CD8-positive, alpha-beta memory T cell (primary cell): ENCODE data around the gene MAN1A1. TPM values are rescaled to one million over a fixed set of nuclear protein-coding genes. Genes with fewer than 3 reads are reported as not detected.

Source experiments
- CTCF ChIA-PET: fragments of 350-600 bp; sonication (Branson Sonifier 250); formaldehyde crosslinking; loops from one replicate; lab custom pipeline; 2021; ENCODE audit warnings: antibody characterized with exemption; lab: Charles Lee
- POLR2A ChIA-PET: fragments of 350-600 bp; sonication (Branson Sonifier 250); formaldehyde crosslinking; loops from one replicate; lab custom pipeline; 2021; ENCODE audit warnings: antibody characterized with exemption; lab: Charles Lee
- DNase-seq, 5 donors: peaks; one replicate each; pipeline versions ENCODE4 v3.0.0 to v3.0.0-alpha.2; 2020 to 2022; ENCODE audit warnings: mixed read lengths in 1 of 5
- H3K27ac ChIP-seq: one replicate; pipeline ENCODE4 v1.7.0; 2013; ENCODE audit warnings: low read depth, mild to moderate bottlenecking, low read length, moderate library complexity
- H3K27me3 ChIP-seq: 2 replicates; pipeline ENCODE4 v1.7.0; 2013; ENCODE audit warnings: low read length, mild to moderate bottlenecking; ENCODE audit not compliant: insufficient read depth, poor library complexity, severe bottlenecking
- H3K36me3 ChIP-seq: 2 replicates; pipeline ENCODE4 v1.7.0; 2013; ENCODE audit warnings: mild to moderate bottlenecking, low read length, moderate library complexity; ENCODE audit not compliant: insufficient read depth
- H3K4me1 ChIP-seq: 2 replicates; pipeline ENCODE4 v1.7.0; 2013; ENCODE audit warnings: mild to moderate bottlenecking, low read length, moderate library complexity; ENCODE audit not compliant: insufficient read depth
- H3K4me3 ChIP-seq: 2 replicates; pipeline ENCODE4 v1.7.0; 2013; ENCODE audit warnings: mild to moderate bottlenecking, low read length
- H3K9me3 ChIP-seq: 2 replicates; pipeline ENCODE4 v1.7.0; 2013; ENCODE audit warnings: mild to moderate bottlenecking, low read length
- H3K27ac Mint-ChIP-seq, 8 donors: one replicate each; pipeline ENCODE4 v1.8.0; 2020 to 2021; ENCODE audit warnings: mixed read lengths in 8 of 8, mild to moderate bottlenecking in 6 of 8, inconsistent platforms in 3 of 8, moderate library complexity in 3 of 8
- H3K27me3 Mint-ChIP-seq, 2 donors: one replicate each; pipeline ENCODE4 v1.8.0; 2020 to 2021; ENCODE audit warnings: mixed read lengths in 2 of 2, mild to moderate bottlenecking in 1 of 2, moderate library complexity in 1 of 2
- H3K36me3 Mint-ChIP-seq, 3 donors: one replicate each; pipeline ENCODE4 v1.8.0; 2020 to 2021; ENCODE audit warnings: mixed read lengths in 3 of 3, inconsistent platforms in 1 of 3, mild to moderate bottlenecking in 1 of 3
- H3K4me1 Mint-ChIP-seq, 3 donors: one replicate each; pipeline ENCODE4 v1.8.0; 2020 to 2021; ENCODE audit warnings: mixed read lengths in 3 of 3, inconsistent platforms in 1 of 3, mild to moderate bottlenecking in 1 of 3
- H3K4me3 Mint-ChIP-seq, 7 donors: one replicate each; pipeline ENCODE4 v1.8.0; 2020 to 2021; ENCODE audit warnings: mixed read lengths in 7 of 7, mild to moderate bottlenecking in 6 of 7, moderate library complexity in 4 of 7, inconsistent platforms in 2 of 7
- H3K9me3 Mint-ChIP-seq, 5 donors: one replicate each; pipeline ENCODE4 v1.8.0; 2020 to 2022; ENCODE audit warnings: mixed read lengths in 5 of 5, mild to moderate bottlenecking in 3 of 5, moderate library complexity in 2 of 5, inconsistent platforms in 1 of 5
- polyA plus RNA-seq: library from polyadenylated mRNA; unstranded; fragments of 300-500 nt; fragmentation: Illumina TruSeq; gene quantifications from one replicate; pipeline ENCODE4 v1.2.3, GENCODE V29; 2021
- total RNA-seq, 2 experiments: library from RNA; stranded (reverse); gene quantifications; one replicate each; pipeline ENCODE4 v1.2.3, GENCODE V29; 2021

Gene MAN1A1
- total and polyA plus RNA-seq, 3 experiments from 2014 or later = 23.8 to 38.4 (median 36.9) TPM

DNA sequence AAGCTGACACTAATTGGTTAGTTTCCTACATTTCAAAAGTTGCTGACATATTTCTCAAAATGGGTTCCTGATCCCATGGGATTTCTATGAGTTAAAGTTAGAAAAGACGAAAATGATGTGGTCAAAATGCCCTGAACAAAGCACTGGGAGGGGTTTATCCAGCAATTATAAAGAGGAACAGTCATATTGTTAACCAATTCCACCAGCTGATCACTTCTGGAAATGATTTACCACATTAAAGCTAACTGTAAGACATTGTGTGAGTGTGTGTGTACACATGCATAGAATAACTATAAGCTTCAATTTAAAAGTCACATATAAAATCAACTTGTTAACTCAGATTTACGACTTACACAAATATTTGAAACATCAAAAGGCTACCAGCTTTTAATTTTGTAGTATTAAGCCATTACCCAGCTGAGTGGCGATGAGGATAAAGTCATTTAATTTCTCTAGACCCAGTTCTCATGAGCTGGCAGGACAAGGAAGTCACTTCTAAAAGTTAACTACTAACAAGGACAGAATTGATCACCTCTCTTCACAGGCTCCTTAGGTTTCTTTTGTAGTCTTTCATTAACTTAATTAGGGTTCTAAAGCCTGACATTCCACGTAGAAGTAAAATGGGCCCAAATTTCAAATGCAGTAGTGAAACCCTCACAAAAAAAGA is 40.4 kb downstream of the MAN1A1 start:
- H3K36me3 ChIP-seq = no peaks in the 10 kb centered on the region
- ChIA-PET POLR2A (no interaction called here), CTCF (interaction anchor here (1.1 kb wide), 1 partner anchor 36 kb away, joined by 3 read pairs; no protein-coding TSS in a partner anchor)
- Mint-ChIP-seq H3K27me3 (no peaks in the 10 kb centered on the region), H3K4me1 (peaks cover 42 to 54% (median 53%) of the 10 kb centered on the region in 3 donors), H3K9me3 (no peaks in the 10 kb centered on the region), H3K4me3 (peak overlapping the region in 1 of 7 donors; percentile 25), H3K36me3 (peaks cover 0 to 16% (median 6%) of the 10 kb centered on the region in 3 donors), H3K27ac (peak overlapping the region in 2 of 8 donors; percentile 39 to 65)
- no peaks in the 10 kb centered on the region for H3K9me3 ChIP-seq
- no peak overlapping the region for H3K27ac ChIP-seq
- H3K27me3 ChIP-seq = no peaks in the 10 kb centered on the region
- no peak overlapping the region for H3K4me3 ChIP-seq
- H3K4me1 ChIP-seq = peaks cover 26% of the 10 kb centered on the region
- DNase-seq = no peak

- H3K9me3 Mint-ChIP-seq = no peaks in the 10 kb centered on the region
- H3K36me3 ChIP-seq = no peaks in the 10 kb centered on the region
- H3K27ac Mint-ChIP-seq = no peak overlapping the region
- peaks cover 16% of the 10 kb centered on the region for H3K4me1 ChIP-seq
- H3K9me3 ChIP-seq = no peaks in the 10 kb centered on the region
- peaks cover 0 to 23% (median 6%) of the 10 kb centered on the region in 3 donors for H3K36me3 Mint-ChIP-seq
- H3K4me3 Mint-ChIP-seq = no peak overlapping the region
- H3K27ac ChIP-seq = peak overlapping the region; percentile 3
- ChIA-PET POLR2A (no interaction called here), CTCF (no interaction called here)
- H3K27me3 Mint-ChIP-seq = no peaks in the 10 kb centered on the region
- no peak for DNase-seq
- H3K4me1 Mint-ChIP-seq = peaks cover 35 to 44% (median 43%) of the 10 kb centered on the region in 3 donors
- no peaks in the 10 kb centered on the region for H3K27me3 ChIP-seq
- no peak overlapping the region for H3K4me3 ChIP-seq
Measured at GRCh38 chr6:119308048-119308570, 41.5 kb downstream of the MAN1A1 start.

GRCh38 chr6:119307056-119307455 is 42.5 kb downstream of the MAN1A1 start:
- DNase-seq = no peak
- Mint-ChIP-seq H3K4me3 (no peak overlapping the region), H3K27me3 (no peaks in the 10 kb centered on the region), H3K27ac (no peak overlapping the region), H3K36me3 (peaks cover 3 to 28% (median 6%) of the 10 kb centered on the region in 3 donors), H3K4me1 (peaks cover 26 to 33% (median 32%) of the 10 kb centered on the region in 3 donors), H3K9me3 (no peaks in the 10 kb centered on the region)
- H3K27ac ChIP-seq = peak overlapping the region; percentile 10
- H3K27me3 ChIP-seq = no peaks in the 10 kb centered on the region
- no peaks in the 10 kb centered on the region for H3K9me3 ChIP-seq
- ChIA-PET CTCF (no interaction called here), POLR2A (no interaction called here)
- H3K4me1 ChIP-seq = peaks cover 6% of the 10 kb centered on the region
- no peak overlapping the region for H3K4me3 ChIP-seq
- H3K36me3 ChIP-seq = no peaks in the 10 kb centered on the region

DNA sequence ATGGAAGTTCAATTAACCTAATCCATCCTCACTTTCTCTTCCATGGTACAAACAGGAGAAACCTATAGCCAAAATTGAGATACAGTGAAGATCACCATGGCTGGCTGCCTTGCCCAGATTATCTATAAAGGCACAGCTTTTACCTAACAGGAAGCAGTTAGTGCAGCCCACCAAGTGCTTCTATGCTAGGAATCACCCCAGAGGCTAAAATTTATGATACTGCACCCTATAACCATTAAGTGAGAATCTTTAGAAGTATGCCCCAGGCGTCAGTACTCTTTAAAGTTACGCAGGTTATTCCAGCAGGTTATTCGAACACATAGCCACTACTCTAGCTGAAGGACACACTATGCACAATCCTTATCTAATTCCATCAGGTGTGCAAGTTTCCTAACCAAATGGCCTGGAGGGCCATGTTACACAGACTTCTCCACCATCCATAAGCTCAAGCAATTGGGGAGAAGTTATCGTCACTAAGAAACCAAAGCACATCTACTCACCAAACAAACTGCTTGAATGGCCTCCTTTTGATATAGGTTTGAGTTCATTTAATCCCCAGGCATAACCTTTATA is 43.1 kb downstream of the MAN1A1 start:
- Mint-ChIP-seq H3K27me3 (no peaks in the 10 kb centered on the region), H3K4me1 (peaks cover 23 to 28% (median 27%) of the 10 kb centered on the region in 3 donors), H3K36me3 (peaks cover 3 to 30% (median 6%) of the 10 kb centered on the region in 3 donors), H3K27ac (no peak overlapping the region), H3K4me3 (no peak overlapping the region), H3K9me3 (no peaks in the 10 kb centered on the region)
- H3K4me3 ChIP-seq = no peak overlapping the region
- CTCF ChIA-PET = no interaction called here
- H3K9me3 ChIP-seq = no peaks in the 10 kb centered on the region
- DNase-seq = no peak
- H3K4me1 ChIP-seq = peaks cover 4% of the 10 kb centered on the region
- peak overlapping the region; percentile 10 for H3K27ac ChIP-seq
- POLR2A ChIA-PET = no interaction called here
- no peaks in the 10 kb centered on the region for H3K36me3 ChIP-seq
- no peaks in the 10 kb centered on the region for H3K27me3 ChIP-seq

DNA sequence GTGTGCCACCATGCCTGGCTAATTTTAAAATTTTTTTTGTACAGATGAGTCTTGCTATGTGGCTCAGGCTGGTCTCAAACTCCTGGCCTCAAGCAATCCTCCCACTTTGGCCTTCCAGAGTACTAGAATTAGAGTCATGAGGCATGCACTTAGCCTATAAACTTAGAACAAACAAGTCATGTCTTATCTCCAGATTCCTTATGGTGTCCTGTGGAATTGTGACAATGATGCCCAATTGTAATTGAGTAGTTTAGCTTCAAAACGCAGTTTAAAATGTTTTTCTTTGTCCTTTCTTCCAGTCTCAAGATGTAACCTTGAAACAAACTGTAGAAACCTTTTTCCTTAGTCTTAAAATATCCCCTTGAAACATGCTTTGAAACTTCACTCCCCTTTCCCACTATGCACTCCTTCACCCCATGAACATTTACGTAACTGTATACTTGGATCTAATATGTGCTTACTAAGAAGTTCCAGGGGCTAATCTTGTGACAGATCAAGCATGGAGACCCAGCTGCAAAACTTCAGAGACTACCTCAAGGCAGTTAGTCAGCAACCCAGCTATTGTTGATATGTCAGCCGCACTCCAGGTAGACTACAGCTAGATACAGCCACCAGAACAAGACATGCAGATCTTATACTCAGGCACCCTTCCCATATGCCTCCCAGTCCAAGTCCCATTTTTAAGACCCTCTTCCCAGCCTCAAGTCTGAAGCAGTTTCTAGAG is 46.2 kb downstream of the MAN1A1 start:
- Histone ChIP-seq H3K27me3 (no peaks in the 10 kb centered on the region), H3K4me3 (no peak overlapping the region), H3K27ac (no peak overlapping the region), H3K36me3 (no peaks in the 10 kb centered on the region), H3K9me3 (no peaks in the 10 kb centered on the region), H3K4me1 (no peaks in the 10 kb centered on the region)
- ChIA-PET POLR2A (no interaction called here), CTCF (interaction anchor here (1.5 kb wide), 1 partner anchor 11 kb away, joined by 6 read pairs; no protein-coding TSS in a partner anchor)
- Mint-ChIP-seq H3K9me3 (no peaks in the 10 kb centered on the region), H3K36me3 (peaks cover 3 to 39% (median 6%) of the 10 kb centered on the region in 3 donors), H3K27ac (peak overlapping the region in 2 of 8 donors; percentile 38 to 50), H3K27me3 (no peaks in the 10 kb centered on the region), H3K4me3 (no peak overlapping the region), H3K4me1 (peaks cover 4 to 7% (median 5%) of the 10 kb centered on the region in 3 donors)
- DNase-seq = no peak

GRCh38 chr6:119301429-119301828 is 48.1 kb downstream of the MAN1A1 start:
- Mint-ChIP-seq H3K36me3 (peaks cover 3 to 37% (median 3%) of the 10 kb centered on the region in 3 donors), H3K4me3 (no peak overlapping the region), H3K27ac (no peak overlapping the region), H3K9me3 (no peaks in the 10 kb centered on the region), H3K4me1 (peaks cover 8 to 20% (median 16%) of the 10 kb centered on the region in 3 donors), H3K27me3 (no peaks in the 10 kb centered on the region)
- Histone ChIP-seq H3K27ac (no peak overlapping the region), H3K9me3 (no peaks in the 10 kb centered on the region), H3K36me3 (no peaks in the 10 kb centered on the region), H3K27me3 (no peaks in the 10 kb centered on the region), H3K4me1 (no peaks in the 10 kb centered on the region), H3K4me3 (no peak overlapping the region)
- no peak for DNase-seq
- POLR2A ChIA-PET = no interaction called here
- CTCF ChIA-PET = interaction anchor here (1.6 kb wide), 1 partner anchor 12 kb away, joined by 5 read pairs; no protein-coding TSS in a partner anchor

DNA sequence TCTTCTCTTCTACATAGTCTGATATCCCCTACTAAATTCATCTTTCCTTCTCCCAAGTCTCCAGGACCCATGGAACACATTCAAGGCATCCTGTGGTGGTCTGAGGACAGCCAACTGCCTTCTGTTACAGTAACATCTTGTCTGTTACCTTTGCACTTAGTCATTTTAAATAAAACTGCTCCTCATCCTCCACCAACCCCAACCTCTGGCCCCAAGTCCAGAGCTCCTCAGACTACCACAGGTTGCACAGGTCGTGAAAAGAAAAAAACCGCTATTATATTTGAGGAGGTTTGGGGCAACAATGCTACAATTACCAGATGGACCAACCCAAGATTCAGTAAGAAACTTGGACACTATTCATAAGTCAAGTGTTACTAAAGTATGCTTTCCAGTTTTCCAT is 49.9 kb downstream of the MAN1A1 start:
- no peak overlapping the region for H3K4me3 ChIP-seq
- H3K9me3 Mint-ChIP-seq = no peaks in the 10 kb centered on the region
- H3K27ac Mint-ChIP-seq = peak overlapping the region in 2 of 8 donors; percentile 50 to 55
- no peaks in the 10 kb centered on the region for H3K27me3 Mint-ChIP-seq
- H3K36me3 Mint-ChIP-seq = peaks cover 2 to 28% (median 3%) of the 10 kb centered on the region in 3 donors
- ChIA-PET POLR2A (no interaction called here), CTCF (interaction anchor here (1.6 kb wide), 1 partner anchor 14 kb away, joined by 5 read pairs; no protein-coding TSS in a partner anchor)
- H3K27me3 ChIP-seq = no peaks in the 10 kb centered on the region
- no peak for DNase-seq
- no peak overlapping the region for H3K27ac ChIP-seq
- H3K4me1 ChIP-seq = no peaks in the 10 kb centered on the region
- H3K9me3 ChIP-seq = no peaks in the 10 kb centered on the region
- no peaks in the 10 kb centered on the region for H3K36me3 ChIP-seq
- peaks cover 23 to 34% (median 34%) of the 10 kb centered on the region in 3 donors for H3K4me1 Mint-ChIP-seq
- H3K4me3 Mint-ChIP-seq = no peak overlapping the region
